A673 (cell line): ENCODE data around the gene ZNF644.

Experiments used
- EZH2 ChIP-seq: fragments of 200-600 bp; sonication (generic); IDR thresholded peaks from 2 replicates; pipeline ENCODE4 v1.6.1; 2017; ENCODE audit warnings: borderline replicate concordance, low read depth, mild to moderate bottlenecking, mixed read lengths, antibody characterized with exemption, low read length; ENCODE audit not compliant: poor library complexity, severe bottlenecking
- TF ChIP-seq, protein P1 (sequence below): fragments of 300-800, 200-600 bp; sonication (generic); conservative IDR thresholded peaks from 2 replicates; pipeline ENCODE4 v1.5.1; 2017; ENCODE audit warnings: low read depth, mild to moderate bottlenecking, antibody characterized with exemption, low read length, moderate library complexity, mixed read lengths

DNA sequence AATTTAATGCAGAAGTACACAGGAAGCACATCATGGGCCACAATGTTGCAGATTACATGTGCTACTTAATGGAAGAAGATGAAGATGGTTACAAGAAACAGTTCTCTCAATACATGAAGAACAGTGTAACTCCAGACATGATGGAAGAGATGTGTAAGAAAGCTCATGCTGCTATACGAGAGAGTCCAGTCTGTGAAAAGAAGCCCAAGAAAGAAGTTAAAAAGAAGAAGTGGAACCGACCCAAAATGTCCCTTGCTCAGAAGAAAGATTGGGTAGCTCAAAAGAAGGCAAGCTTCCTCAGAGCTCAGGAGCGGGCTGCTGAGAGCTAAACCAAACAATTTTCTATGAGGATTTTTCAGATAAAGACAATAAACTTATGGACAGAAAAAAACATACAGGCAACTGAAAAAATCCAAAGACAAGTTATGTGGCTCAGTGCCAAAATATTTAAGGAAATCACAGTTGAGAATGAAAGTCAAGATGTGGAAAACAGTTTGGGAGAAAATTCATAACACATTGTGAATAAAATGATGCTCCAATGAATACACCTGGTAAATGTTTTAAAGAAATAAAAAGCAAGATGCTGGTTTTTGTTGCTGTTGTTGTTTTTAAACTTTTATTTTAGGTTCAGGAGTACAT is 2.8 kb upstream of the ZNF644 start:
- TF ChIP-seq, protein P1, sequence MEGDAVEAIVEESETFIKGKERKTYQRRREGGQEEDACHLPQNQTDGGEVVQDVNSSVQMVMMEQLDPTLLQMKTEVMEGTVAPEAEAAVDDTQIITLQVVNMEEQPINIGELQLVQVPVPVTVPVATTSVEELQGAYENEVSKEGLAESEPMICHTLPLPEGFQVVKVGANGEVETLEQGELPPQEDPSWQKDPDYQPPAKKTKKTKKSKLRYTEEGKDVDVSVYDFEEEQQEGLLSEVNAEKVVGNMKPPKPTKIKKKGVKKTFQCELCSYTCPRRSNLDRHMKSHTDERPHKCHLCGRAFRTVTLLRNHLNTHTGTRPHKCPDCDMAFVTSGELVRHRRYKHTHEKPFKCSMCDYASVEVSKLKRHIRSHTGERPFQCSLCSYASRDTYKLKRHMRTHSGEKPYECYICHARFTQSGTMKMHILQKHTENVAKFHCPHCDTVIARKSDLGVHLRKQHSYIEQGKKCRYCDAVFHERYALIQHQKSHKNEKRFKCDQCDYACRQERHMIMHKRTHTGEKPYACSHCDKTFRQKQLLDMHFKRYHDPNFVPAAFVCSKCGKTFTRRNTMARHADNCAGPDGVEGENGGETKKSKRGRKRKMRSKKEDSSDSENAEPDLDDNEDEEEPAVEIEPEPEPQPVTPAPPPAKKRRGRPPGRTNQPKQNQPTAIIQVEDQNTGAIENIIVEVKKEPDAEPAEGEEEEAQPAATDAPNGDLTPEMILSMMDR, result no peak
- TF ChIP-seq EZH2, result no peak
